ENCODE data around the gene SASH3.
A peak's percentile ranks its signal among the peaks of the same experiment; 100 is the strongest.

SASH3 gene

GRCh38 chrX:129843459-129844306 is 63.9 kb downstream of the SASH3 start, which contains the start of gene ZDHHC9:
Gene ZDHHC9 (minus strand): TSS chrX:129843886. CDS start chrX:129841945, 1,941 bp downstream.
- TF ChIP-seq CTCF (IDR thresholded peaks at IDR 0.05; ENCODE audit: borderline replicate concordance, control extremely low read depth, extremely low read depth, insufficient read depth, missing control alignments), result no peak
- DNase-seq (ENCODE audit: low spot score), result peak; percentile 91
- in situ Hi-C loops (cut with MboI; ENCODE audit: low sequenced_read_pairs, unreplicated experiment), result no loop called here

Measured in GM13976 (cell line).